Thyroid gland (tissue), 4 donors: ENCODE results near the gene HRK. TPM values are rescaled to one million over a fixed set of nuclear protein-coding genes. Genes with fewer than 3 reads are reported as not detected.

ENCODE experiments used
- DNase-seq, 2 donors: peaks; one replicate each; pipeline ENCODE4 v3.0.0-alpha.2; 2019
- H3K27ac ChIP-seq, 3 donors: fragments of 200-600 bp; sonication (generic); 1 replicate in 2 of 3; 2 replicates in 1 of 3; pipeline ENCODE4 v1.5.1; 2016 to 2019; ENCODE audit warnings: mild to moderate bottlenecking in 1 of 3, moderate library complexity in 1 of 3
- H3K27me3 ChIP-seq: fragments of 200-600 bp; sonication (generic); one replicate; pipeline ENCODE4 v1.5.1; 2019
- H3K36me3 ChIP-seq, 2 donors: fragments of 200-600 bp; sonication (generic); one replicate each; pipeline ENCODE4 v1.5.1; 2016 to 2019
- H3K4me1 ChIP-seq, 2 donors: fragments of 200-600 bp; sonication (generic); one replicate each; pipeline ENCODE4 v1.5.1; 2017 to 2019
- H3K4me3 ChIP-seq, 3 donors: fragments of 200-600 bp; sonication (generic); replicated peaks in 1 of 3; 1 replicate in 2 of 3; 2 replicates in 1 of 3; pipeline ENCODE4 v1.5.1; 2016; ENCODE audit warnings: mild to moderate bottlenecking in 1 of 3
- H3K9me3 ChIP-seq: fragments of 200-600 bp; sonication (generic); one replicate; pipeline ENCODE4 v1.5.1; 2017
- CTCF ChIP-seq, 6 experiments: fragments of 200-600 bp in 3 of 6; fragments of 450-650 bp in 3 of 6; sonication (generic) in 3 of 6; IDR thresholded peaks; one replicate each; pipeline ENCODE4 v1.5.1; 2016 to 2019; ENCODE audit warnings: antibody characterized with exemption in 6 of 6, mild to moderate bottlenecking in 2 of 6, inconsistent platforms in 1 of 6, moderate library complexity in 1 of 6
- POLR2A ChIP-seq, 2 donors: fragments of 450-650 bp; IDR thresholded peaks; one replicate each; pipeline ENCODE4 v1.6.1; 2017; ENCODE audit warnings: antibody characterized with exemption in 2 of 2, mild to moderate bottlenecking in 2 of 2, moderate library complexity in 1 of 2
- WGBS, 2 donors: methylation state at CpG; one replicate each; pipeline ENCODE4 v1.1.5; 2017; 5-methylcytosine and 5-hydroxymethylcytosine counted together
- intact Hi-C: fragments of 100-400 bp; cut with DNase I; formaldehyde crosslinking; loops from one replicate; pipeline ENCODE4 v1.15.1; 2023
- total RNA-seq, 4 donors: library from RNA; depleted of rRNA; stranded (reverse); fragments of >200 nt; gene quantifications; one replicate each; pipeline ENCODE4 v1.2.3, GENCODE V29; 2016

HRK gene
- total RNA-seq, 4 donors from 2014 or later, result 0.39 to 0.83 (median 0.48) TPM

- intact Hi-C loops, result no loop called here
- H3K4me1 ChIP-seq, result peaks cover 6 to 13% of the 10 kb centered on the region in 2 donors
- no peak overlapping the region for H3K4me3 ChIP-seq
- no peak overlapping the region for H3K27ac ChIP-seq
- no peak for DNase-seq
- no peaks in the 10 kb centered on the region for H3K36me3 ChIP-seq
- no peaks in the 10 kb centered on the region for H3K9me3 ChIP-seq
- TF ChIP-seq CTCF (IDR thresholded peaks at IDR 0.05) (no peak), POLR2A (IDR thresholded peaks at IDR 0.05) (no peak)
- 93 to 96% methylated on average over 4 of the region's 4 CpGs for WGBS, 2 donors
- no peaks in the 10 kb centered on the region for H3K27me3 ChIP-seq
These were observed 6.8 kb downstream of the HRK start for GRCh38 chr12:116874324-116874995.

- no peak for DNase-seq
- 78 to 88% methylated on average over 4 of the region's 4 CpGs for WGBS, 2 donors
- Histone ChIP-seq H3K27me3 (no peaks in the 10 kb centered on the region), H3K4me1 (no peaks in the 10 kb centered on the region), H3K36me3 (no peaks in the 10 kb centered on the region), H3K9me3 (no peaks in the 10 kb centered on the region), H3K4me3 (no peak overlapping the region), H3K27ac (no peak overlapping the region)
- intact Hi-C loops, result no loop called here
- no peak for TF ChIP-seq CTCF (IDR thresholded peaks at IDR 0.05)
- no peak for TF ChIP-seq POLR2A (IDR thresholded peaks at IDR 0.05)
These were observed 10.9 kb downstream of the HRK start for GRCh38 chr12:116870306-116870705.

- intact Hi-C loops, result no loop called here
- WGBS, 2 donors, result 88 to 91% methylated on average over 2 of the region's 2 CpGs
- DNase-seq, result no peak
These were observed 13.7 kb downstream of the HRK start for GRCh38 chr12:116867523-116867922.

GRCh38 chr12:116864371-116865160 lies 16.7 kb downstream of the HRK start:
- no peak overlapping the region for H3K4me3 ChIP-seq
- H3K4me1 ChIP-seq, result no peaks in the 10 kb centered on the region
- no peaks in the 10 kb centered on the region for H3K27me3 ChIP-seq
- 73 to 79% methylated on average over 13 of the region's 13 CpGs for WGBS, 2 donors
- no peak for DNase-seq
- H3K27ac ChIP-seq, result no peak overlapping the region
- no peaks in the 10 kb centered on the region for H3K36me3 ChIP-seq
- H3K9me3 ChIP-seq, result no peaks in the 10 kb centered on the region
- TF ChIP-seq POLR2A (IDR thresholded peaks at IDR 0.05) (no peak), CTCF (IDR thresholded peaks at IDR 0.05) (no peak)
- intact Hi-C loops, result no loop called here

More at GRCh38 chr12:116867523-116867922, 13.7 kb downstream of the HRK start:
- Histone ChIP-seq H3K9me3 (no peaks in the 10 kb centered on the region), H3K27ac (no peak overlapping the region), H3K4me1 (no peaks in the 10 kb centered on the region), H3K36me3 (no peaks in the 10 kb centered on the region), H3K4me3 (no peak overlapping the region), H3K27me3 (no peaks in the 10 kb centered on the region)
- TF ChIP-seq CTCF (IDR thresholded peaks at IDR 0.05), result no peak

DNA sequence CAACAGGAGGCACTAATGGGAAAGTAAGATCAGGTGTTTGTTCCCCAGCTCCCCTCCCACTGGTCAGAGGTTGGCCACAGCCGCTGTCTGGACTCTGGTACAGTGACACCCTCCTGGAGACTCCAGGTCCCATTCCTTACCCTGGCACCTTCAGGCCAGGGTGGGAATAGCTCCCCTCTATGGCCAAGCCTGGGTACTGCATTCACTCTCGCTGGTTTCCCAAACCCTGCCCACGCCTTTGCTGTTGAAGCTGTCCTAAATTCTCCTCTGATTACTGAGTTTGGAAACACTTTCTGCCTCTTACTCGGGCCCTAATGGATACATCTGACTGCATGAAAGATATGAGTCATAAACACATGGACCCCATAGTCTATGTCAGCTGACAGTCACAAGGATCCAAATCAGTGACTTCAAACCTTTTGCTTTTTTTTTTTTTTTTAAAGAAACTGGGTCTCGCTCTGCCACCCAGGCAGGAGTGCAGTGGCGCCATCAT lies 17.9 kb downstream of the HRK start:
- H3K4me1 ChIP-seq, result no peaks in the 10 kb centered on the region
- intact Hi-C loops, result no loop called here
- H3K9me3 ChIP-seq, result no peaks in the 10 kb centered on the region
- DNase-seq, result no peak
- no peak overlapping the region for H3K4me3 ChIP-seq
- TF ChIP-seq POLR2A (IDR thresholded peaks at IDR 0.05), result no peak
- TF ChIP-seq CTCF (IDR thresholded peaks at IDR 0.05), result peak in 1 of 6 experiments; percentile 30
- 40 to 48% methylated on average over 6 of the region's 6 CpGs for WGBS, 2 donors
- no peak overlapping the region for H3K27ac ChIP-seq
- H3K36me3 ChIP-seq, result no peaks in the 10 kb centered on the region
- no peaks in the 10 kb centered on the region for H3K27me3 ChIP-seq
